ENCODE data around the gene MPHOSPH8. TPM values are rescaled to one million over a fixed set of nuclear protein-coding genes. Genes with fewer than 3 reads are reported as not detected.
"Not testable (repeated sequence)": the region's sequence is repeated elsewhere in the genome, so short reads cannot be mapped to it uniquely, and the experiment has no call there.

MPHOSPH8 gene
- polyA plus RNA-seq, 3 donors, result 2.1 to 13.5 (median 5.3) TPM

DNA sequence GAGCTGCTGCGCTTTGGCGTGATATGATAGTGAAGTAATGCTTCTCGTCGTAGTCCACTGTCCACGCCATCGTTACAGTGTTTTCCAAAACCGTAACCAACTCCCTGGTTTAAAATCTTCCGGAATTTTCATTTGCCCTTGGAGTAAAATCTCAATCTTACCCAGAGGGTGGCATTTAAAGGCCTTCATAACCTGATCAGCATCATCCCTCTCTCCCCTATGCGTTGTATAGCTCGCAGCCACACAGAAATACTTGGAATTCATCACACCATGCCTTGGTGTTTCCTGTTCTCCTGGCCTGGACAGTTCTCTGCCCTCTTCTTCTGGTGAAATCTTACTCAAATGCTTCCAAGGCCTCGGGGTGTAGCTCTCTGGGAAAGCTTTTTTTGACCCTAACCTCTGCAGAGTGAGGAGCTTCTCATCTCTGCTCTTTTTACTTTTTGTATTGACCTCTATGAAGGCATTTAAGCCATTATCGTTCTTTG lies 839 bp downstream of the MPHOSPH8 start:
- Histone ChIP-seq H3K4me2 (replicated peaks; ENCODE audit: extremely low read depth, low read length, poor library complexity, severe bottlenecking) (peak overlapping the region; percentile 85), H4K20me1 (ENCODE audit: insufficient read depth, low read length) (peaks cover 35% of the 10 kb centered on the region), H3K79me2 (ENCODE audit: insufficient read depth, low read length) (peaks cover 57% of the 10 kb centered on the region), H3K4me3 (replicated peaks in 1 of 3; ENCODE audit: low read depth in 2 of 3, low read length in 3 of 3) (peak overlapping the region; percentile 70 to 89 (median 81)), H3K27me3 (ENCODE audit: control insufficient read depth in 2 of 2, insufficient read depth in 2 of 2, low read length in 2 of 2) (no peaks in the 10 kb centered on the region), H3K9ac (ENCODE audit: insufficient read depth, low read length, poor library complexity, severe bottlenecking) (peak overlapping the region; percentile 87), H3K36me3 (replicated peaks in 1 of 2; ENCODE audit: control insufficient read depth in 1 of 2, insufficient read depth in 2 of 2, low read length in 2 of 2) (peaks cover 3 to 8% of the 10 kb centered on the region in 2 donors), H3K4me1 (ENCODE audit: control insufficient read depth in 1 of 2, insufficient read depth in 2 of 2, low read length in 2 of 2) (peaks cover 21 to 23% of the 10 kb centered on the region in 2 donors), H3K27ac (ENCODE audit: low read depth in 1 of 2, low read length in 2 of 2) (peak overlapping the region; percentile 71 to 96), H3K9me3 (replicated peaks in 1 of 2; ENCODE audit: control insufficient read depth in 1 of 2, insufficient read depth in 1 of 2, low read length in 2 of 2) (peaks cover 0 to 9% of the 10 kb centered on the region in 2 donors), H2AFZ (ENCODE audit: insufficient read depth, low read depth, low read length, poor library complexity, severe bottlenecking) (peak overlapping the region; percentile 96)
- H3K27me3 Mint-ChIP-seq (ENCODE audit: low read depth in 3 of 3), result no peaks in the 10 kb centered on the region
- H3K36me3 Mint-ChIP-seq, result peaks cover 1 to 15% of the 10 kb centered on the region in 2 donors
- peak overlapping the region; percentile 97 to 100 (median 99) for H3K27ac Mint-ChIP-seq
- intact Hi-C loops (cut with micrococcal nuclease), result loop anchor here in 1 of 2 donors (5.0 kb wide), 2 partner anchors 148 to 228 kb away; partner anchors contain the start of genes PSPC1 and ZMYM5
- H3K4me1 Mint-ChIP-seq, result peaks cover 22% of the 10 kb centered on the region
- WGBS (ENCODE audit: insufficient coverage), result 0% methylated on average over 5 of the region's 12 CpGs
- peaks cover 10 to 15% (median 13%) of the 10 kb centered on the region in 7 donors for H3K9me3 Mint-ChIP-seq
- DNase-seq, result no peak
- TF ChIP-seq, protein P1, sequence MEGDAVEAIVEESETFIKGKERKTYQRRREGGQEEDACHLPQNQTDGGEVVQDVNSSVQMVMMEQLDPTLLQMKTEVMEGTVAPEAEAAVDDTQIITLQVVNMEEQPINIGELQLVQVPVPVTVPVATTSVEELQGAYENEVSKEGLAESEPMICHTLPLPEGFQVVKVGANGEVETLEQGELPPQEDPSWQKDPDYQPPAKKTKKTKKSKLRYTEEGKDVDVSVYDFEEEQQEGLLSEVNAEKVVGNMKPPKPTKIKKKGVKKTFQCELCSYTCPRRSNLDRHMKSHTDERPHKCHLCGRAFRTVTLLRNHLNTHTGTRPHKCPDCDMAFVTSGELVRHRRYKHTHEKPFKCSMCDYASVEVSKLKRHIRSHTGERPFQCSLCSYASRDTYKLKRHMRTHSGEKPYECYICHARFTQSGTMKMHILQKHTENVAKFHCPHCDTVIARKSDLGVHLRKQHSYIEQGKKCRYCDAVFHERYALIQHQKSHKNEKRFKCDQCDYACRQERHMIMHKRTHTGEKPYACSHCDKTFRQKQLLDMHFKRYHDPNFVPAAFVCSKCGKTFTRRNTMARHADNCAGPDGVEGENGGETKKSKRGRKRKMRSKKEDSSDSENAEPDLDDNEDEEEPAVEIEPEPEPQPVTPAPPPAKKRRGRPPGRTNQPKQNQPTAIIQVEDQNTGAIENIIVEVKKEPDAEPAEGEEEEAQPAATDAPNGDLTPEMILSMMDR (IDR thresholded peaks at IDR 0.05), result no peak
- H3K4me3 Mint-ChIP-seq, result peak overlapping the region; percentile 100

- H4K20me1 ChIP-seq (ENCODE audit: insufficient read depth, low read length), result peaks cover 51% of the 10 kb centered on the region
- H3K27me3 Mint-ChIP-seq (ENCODE audit: low read depth in 3 of 3); H3K4me3 Mint-ChIP-seq; H3K4me3 ChIP-seq (replicated peaks in 1 of 3; ENCODE audit: low read depth in 2 of 3, low read length in 3 of 3); H3K9me3 Mint-ChIP-seq; H3K9ac ChIP-seq (ENCODE audit: insufficient read depth, low read length, poor library complexity, severe bottlenecking); H3K36me3 ChIP-seq (replicated peaks in 1 of 2; ENCODE audit: control insufficient read depth in 1 of 2, insufficient read depth in 2 of 2, low read length in 2 of 2); H3K9me3 ChIP-seq (replicated peaks in 1 of 2; ENCODE audit: control insufficient read depth in 1 of 2, insufficient read depth in 1 of 2, low read length in 2 of 2); intact Hi-C loops (cut with micrococcal nuclease); H3K27me3 ChIP-seq (ENCODE audit: control insufficient read depth in 2 of 2, insufficient read depth in 2 of 2, low read length in 2 of 2); H2AFZ ChIP-seq (ENCODE audit: insufficient read depth, low read depth, low read length, poor library complexity, severe bottlenecking); DNase-seq; H3K4me2 ChIP-seq (replicated peaks; ENCODE audit: extremely low read depth, low read length, poor library complexity, severe bottlenecking); H3K27ac ChIP-seq (ENCODE audit: low read depth in 1 of 2, low read length in 2 of 2): not testable (repeated sequence)
- Mint-ChIP-seq H3K27ac (peak overlapping the region in 2 of 7 donors; percentile 12 to 57), H3K36me3 (peaks cover 1 to 15% of the 10 kb centered on the region in 2 donors), H3K4me1 (peaks cover 22% of the 10 kb centered on the region)
- WGBS (ENCODE audit: insufficient coverage), result 78% methylated on average over 5 of the region's 7 CpGs
- H3K4me1 ChIP-seq (ENCODE audit: control insufficient read depth in 1 of 2, insufficient read depth in 2 of 2, low read length in 2 of 2), result peaks cover 21 to 23% of the 10 kb centered on the region in 2 donors
- peaks cover 72% of the 10 kb centered on the region for H3K79me2 ChIP-seq (ENCODE audit: insufficient read depth, low read length)
Observed at GRCh38 chr13:19635926-19636325, 2.5 kb downstream of the MPHOSPH8 start.

Measured in CD14-positive monocyte (primary cell).